ENCODE measurements around the gene TUT4. TPM values are rescaled to one million over a fixed set of nuclear protein-coding genes. Genes with fewer than 3 reads are reported as not detected.

Gene TUT4
- polyA plus RNA-seq, 1 donor from 2014 or later, result 84.1 TPM

- no peak overlapping the region for H3K4me3 ChIP-seq (ENCODE audit: low read length)
- H3K36me3 ChIP-seq (ENCODE audit: insufficient read depth, low read length), result peaks cover 6% of the 10 kb centered on the region
Measured at GRCh38 chr1:52474807-52475206, 78.1 kb downstream of the TUT4 start.

GRCh38 chr1:52473039-52473438 lies 79.9 kb downstream of the TUT4 start:
- H3F3A ChIP-seq (ENCODE audit: insufficient read depth, low read length, poor library complexity, severe bottlenecking), result no peaks in the 10 kb centered on the region
- TF ChIP-seq RAD21 (conservative IDR thresholded peaks at IDR 0.05) (no peak), SMC3 (conservative IDR thresholded peaks at IDR 0.05; ENCODE audit: poor library complexity) (no peak), CTCF (IDR thresholded peaks at IDR 0.05; ENCODE audit: poor library complexity, severe bottlenecking) (no peak), EP300 (conservative IDR thresholded peaks at IDR 0.05; ENCODE audit: poor library complexity, severe bottlenecking) (no peak), POLR2AphosphoS5 (IDR thresholded peaks at IDR 0.05) (no peak), MXI1 (conservative IDR thresholded peaks at IDR 0.05; ENCODE audit: poor library complexity, severe bottlenecking) (no peak), REST (IDR thresholded peaks at IDR 0.05; ENCODE audit: borderline replicate concordance) (no peak)

More at GRCh38 chr1:52474807-52475206, 78.1 kb downstream of the TUT4 start:
- H3K79me2 ChIP-seq (replicated peaks; ENCODE audit: insufficient read depth, low read length), result no peaks in the 10 kb centered on the region
- H2AFZ ChIP-seq (ENCODE audit: low read depth, low read length), result no peak overlapping the region
- no peak overlapping the region for H3K9ac ChIP-seq (ENCODE audit: low read length)
- no peak overlapping the region for H3K27ac ChIP-seq (ENCODE audit: low read length)
- H3F3A ChIP-seq (ENCODE audit: insufficient read depth, low read length, poor library complexity, severe bottlenecking), result no peaks in the 10 kb centered on the region
- no peak for TF ChIP-seq REST (IDR thresholded peaks at IDR 0.05; ENCODE audit: borderline replicate concordance)
- TF ChIP-seq MXI1 (conservative IDR thresholded peaks at IDR 0.05; ENCODE audit: poor library complexity, severe bottlenecking), result no peak
- no peak for TF ChIP-seq CTCF (IDR thresholded peaks at IDR 0.05; ENCODE audit: poor library complexity, severe bottlenecking)
- no peak for TF ChIP-seq POLR2AphosphoS5 (IDR thresholded peaks at IDR 0.05)
- TF ChIP-seq TAF1 (IDR thresholded peaks at IDR 0.05; ENCODE audit: low read depth), result no peak
- TF ChIP-seq EZH2 (IDR thresholded peaks at IDR 0.05; ENCODE audit: borderline replicate concordance, insufficient read depth, low read length, poor library complexity, severe bottlenecking), result no peak
- TF ChIP-seq EP300 (conservative IDR thresholded peaks at IDR 0.05; ENCODE audit: poor library complexity, severe bottlenecking), result no peak
- no peak for TF ChIP-seq SMC3 (conservative IDR thresholded peaks at IDR 0.05; ENCODE audit: poor library complexity)
- TF ChIP-seq RAD21 (conservative IDR thresholded peaks at IDR 0.05), result no peak
- no peaks in the 10 kb centered on the region for H4K20me1 ChIP-seq (ENCODE audit: insufficient read depth)
- no peak overlapping the region for H3K4me2 ChIP-seq (ENCODE audit: low read length)
- no peaks in the 10 kb centered on the region for H3K9me3 ChIP-seq (ENCODE audit: low read length)
- H3K9me2 ChIP-seq (ENCODE audit: insufficient read depth, low read length), result no peaks in the 10 kb centered on the region
- H3K27me3 ChIP-seq (ENCODE audit: insufficient read depth, low read depth, low read length), result no peaks in the 10 kb centered on the region

More at GRCh38 chr1:52473039-52473438, 79.9 kb downstream of the TUT4 start:
- Histone ChIP-seq H3K79me2 (replicated peaks; ENCODE audit: insufficient read depth, low read length) (no peaks in the 10 kb centered on the region), H4K20me1 (ENCODE audit: insufficient read depth) (no peaks in the 10 kb centered on the region), H2AFZ (ENCODE audit: low read depth, low read length) (no peak overlapping the region), H3K27ac (ENCODE audit: low read length) (no peak overlapping the region), H3K9ac (ENCODE audit: low read length) (no peak overlapping the region), H3K36me3 (ENCODE audit: insufficient read depth, low read length) (no peaks in the 10 kb centered on the region), H3K9me2 (ENCODE audit: insufficient read depth, low read length) (no peaks in the 10 kb centered on the region), H3K4me2 (ENCODE audit: low read length) (no peak overlapping the region), H3K4me3 (ENCODE audit: low read length) (no peak overlapping the region), H3K27me3 (ENCODE audit: insufficient read depth, low read depth, low read length) (no peaks in the 10 kb centered on the region), H3K9me3 (ENCODE audit: low read length) (no peaks in the 10 kb centered on the region)
